GM18511 (cell line): Measurements from ENCODE around the gene UHRF1.
"Not testable (repeated sequence)": the region's sequence is repeated elsewhere in the genome, so short reads cannot be mapped to it uniquely, and the experiment has no call there.

ENCODE experiments used
- ATAC-seq: cut with Tn5 transposase; IDR thresholded peaks from one replicate; pipeline ENCODE4 v1.9.1; 2021; ENCODE audit warnings: mild to moderate bottlenecking, moderate library complexity; ENCODE audit not compliant: unreplicated experiment

Gene UHRF1

GRCh38 chr19:4909156-4909896, at the start of gene UHRF1:
TSS of gene UHRF1 (plus strand) at chr19:4909501. CDS start at chr19:4910886, 1,385 bp downstream.
- ATAC-seq: no peak

GRCh38 chr19:4859697-4860096, 49.6 kb upstream of the UHRF1 start:
- no peak for ATAC-seq

- no peak for ATAC-seq
Measured at GRCh38 chr19:4861147-4861546, 48.2 kb upstream of the UHRF1 start.

- no peak for ATAC-seq
Measured at GRCh38 chr19:4866595-4867424, 42.5 kb upstream of the UHRF1 start.

GRCh38 chr19:4867534-4868285, 41.6 kb upstream of the UHRF1 start, which contains the start of gene PLIN3:
TSS of gene PLIN3 (minus strand) at chr19:4867667. CDS start at chr19:4861394, 6,273 bp downstream.
- ATAC-seq: peak; percentile 75

- ATAC-seq: no peak
Measured at GRCh38 chr19:4868286-4868834, 40.9 kb upstream of the UHRF1 start.

- no peak for ATAC-seq
Measured at GRCh38 chr19:4870025-4870700, 39.1 kb upstream of the UHRF1 start.

- no peak for ATAC-seq
Measured at GRCh38 chr19:4871711-4872110, 37.6 kb upstream of the UHRF1 start.

GRCh38 chr19:4873930-4874329, 35.4 kb upstream of the UHRF1 start:
- ATAC-seq: no peak

- ATAC-seq: no peak
Measured at GRCh38 chr19:4877753-4878490, 31.4 kb upstream of the UHRF1 start.

- no peak for ATAC-seq
Measured at GRCh38 chr19:4878491-4878968, 30.8 kb upstream of the UHRF1 start.

GRCh38 chr19:4879041-4879440, 30.3 kb upstream of the UHRF1 start:
- ATAC-seq: no peak

- ATAC-seq: not testable (repeated sequence)
Measured at GRCh38 chr19:4882874-4883273, 26.4 kb upstream of the UHRF1 start.

- ATAC-seq: not testable (repeated sequence)
Measured at GRCh38 chr19:4884993-4885392, 24.3 kb upstream of the UHRF1 start.

GRCh38 chr19:4887803-4888202, 21.5 kb upstream of the UHRF1 start:
- ATAC-seq: not testable (repeated sequence)

GRCh38 chr19:4889034-4889815, 20.1 kb upstream of the UHRF1 start:
- no peak for ATAC-seq

GRCh38 chr19:4891066-4891465, 18.2 kb upstream of the UHRF1 start:
- ATAC-seq: no peak

GRCh38 chr19:4892962-4893361, 16.3 kb upstream of the UHRF1 start:
- not testable (repeated sequence) for ATAC-seq

GRCh38 chr19:4896372-4896771, 12.9 kb upstream of the UHRF1 start:
- ATAC-seq: no peak
